Adrenal gland (tissue), 12 donors: ENCODE measurements around the gene THAP4. TPM values are rescaled to one million over a fixed set of nuclear protein-coding genes. Genes with fewer than 3 reads are reported as not detected.

Experiments
- DNase-seq, 7 donors: peaks; one replicate each; pipeline ENCODE4 v3.0.0-alpha.2; 2019 to 2020
- H3K27ac ChIP-seq, 5 donors: fragments of 200-600 bp; sonication (generic) in 4 of 5; 1 replicate in 3 of 5; 2 replicates in 2 of 5; pipeline versions ENCODE4 v1.5.1 to v1.8.0; 2016 to 2020; ENCODE audit warnings: mild to moderate bottlenecking in 1 of 5
- H3K27me3 ChIP-seq: fragments of 200-600 bp; 2 replicates; pipeline ENCODE4 v1.8.0; 2021
- H3K36me3 ChIP-seq, 2 donors: fragments of 200-600 bp; replicated peaks in 1 of 2; 1 replicate in 1 of 2; 2 replicates in 1 of 2; pipeline versions ENCODE4 v1.5.1 to v1.8.0; 2018 to 2022
- H3K4me1 ChIP-seq, 2 donors: fragments of 200-600 bp; replicated peaks in 1 of 2; 1 replicate in 1 of 2; 2 replicates in 1 of 2; pipeline versions ENCODE4 v1.5.1 to v1.8.0; 2018 to 2021
- H3K4me3 ChIP-seq, 4 donors: fragments of 200-600 bp; sonication (generic) in 3 of 4; one replicate each; pipeline ENCODE4 v1.5.1; 2016 to 2018
- H3K9me3 ChIP-seq, 3 donors: fragments of 200-600 bp; sonication (generic) in 1 of 3; replicated peaks in 1 of 3; 1 replicate in 2 of 3; 2 replicates in 1 of 3; pipeline versions ENCODE4 v1.5.1 to v1.8.0; 2016 to 2021
- CTCF ChIP-seq, 6 experiments: fragments of 450-650 bp in 4 of 6; fragments of 200-600 bp in 2 of 6; sonication (generic) in 1 of 6; IDR thresholded peaks; 1 replicate in 5 of 6; 2 replicates in 1 of 6; pipeline versions ENCODE4 v1.5.1 to v1.8.0; 2016 to 2021; ENCODE audit warnings: antibody characterized with exemption in 6 of 6, mild to moderate bottlenecking in 2 of 6, moderate library complexity in 1 of 6
- POLR2A ChIP-seq, 2 donors: fragments of 450-650 bp; IDR thresholded peaks; one replicate each; pipeline ENCODE4 v1.6.1; 2017; ENCODE audit warnings: antibody characterized with exemption in 2 of 2, mild to moderate bottlenecking in 2 of 2, moderate library complexity in 1 of 2
- WGBS, 4 donors: extraction: QIAGEN DNeasy Blood & Tissue Kit in 2 of 4; methylation state at CpG; one replicate each; pipeline versions ENCODE4 v1.1.5 to v1.1.7; 2013 to 2017; 5-methylcytosine and 5-hydroxymethylcytosine counted together
- intact Hi-C, 2 donors: fragments of 100-400 bp; cut with DNase I; formaldehyde crosslinking; loops; one replicate each; pipeline versions ENCODE4 v1.14.1 to v1.15.0; 2022 to 2023
- polyA plus RNA-seq, 3 donors: library from polyadenylated mRNA; stranded (reverse); fragments of 200-250 nt in 2 of 3; fragments of 350-450 nt in 1 of 3; fragmentation: Illumina TruSeq in 1 of 3; extraction: RNeasy Lipid Tissue Mini Kit (QIAGEN cat#74804) in 1 of 3; gene quantifications; one replicate each; pipeline ENCODE4 v1.2.3, GENCODE V29; 2013 to 2014
- total RNA-seq, 9 donors: library from RNA; depleted of rRNA in 4 of 9; stranded (reverse); fragments of >200 nt in 4 of 9; fragments of 120-200 nt in 1 of 9; fragmentation: NEBNext Ultra II Directional in 1 of 9; extraction: Animal tissue kit (Norgen Biotek cat#: 25700) in 1 of 9; gene quantifications; one replicate each; pipeline versions ENCODE4 v1.1.0 to v1.2.4, GENCODE V29; 2013 to 2023
- donor health status: healthy with polysubstance abuse.
- donor health status: Bipolar disorder and iron deficiency.
- donor health status: DM: yes; HTN: yes; CAD: no.
- donor health status: DM: no; HTN: no; CAD: no.
- donor health status: DM: no; HTN: no; CAD: no.
- donor health status: DM: yes; HTN: yes; CAD: no.

The THAP4 gene
- total and polyA plus RNA-seq, 12 donors = 23.9 to 62.9 (median 41.1) TPM

GRCh38 chr2:241545106-241545505, 91.9 kb downstream of the THAP4 start:
- intact Hi-C loops = no loop called here
- WGBS, 4 donors = 47 to 54% (median 50%) methylated on average over 10 of the region's 10 CpGs

GRCh38 chr2:241542278-241542605, 94.7 kb downstream of the THAP4 start:
- 36 to 64% (median 44%) methylated on average over 1 to 15 of the region's 15 CpGs for WGBS, 4 donors
- DNase-seq = peak in 5 of 7 donors; percentile 56 to 74 (median 56)
- peaks cover 12 to 16% of the 10 kb centered on the region in 2 donors for H3K4me1 ChIP-seq
- H3K36me3 ChIP-seq = no peaks in the 10 kb centered on the region
- TF ChIP-seq CTCF (IDR thresholded peaks at IDR 0.05) (no peak), POLR2A (IDR thresholded peaks at IDR 0.05) (no peak)
- no peaks in the 10 kb centered on the region for H3K27me3 ChIP-seq
- no peaks in the 10 kb centered on the region for H3K9me3 ChIP-seq
- H3K4me3 ChIP-seq = peak overlapping the region in 1 of 4 donors; percentile 58
- intact Hi-C loops = no loop called here
- H3K27ac ChIP-seq = no peak overlapping the region

More at GRCh38 chr2:241545106-241545505, 91.9 kb downstream of the THAP4 start:
- H3K27me3 ChIP-seq = no peaks in the 10 kb centered on the region
- no peak overlapping the region for H3K4me3 ChIP-seq
- no peaks in the 10 kb centered on the region for H3K9me3 ChIP-seq
- no peak for DNase-seq
- peaks cover 12 to 16% of the 10 kb centered on the region in 2 donors for H3K4me1 ChIP-seq
- TF ChIP-seq POLR2A (IDR thresholded peaks at IDR 0.05) = no peak
- no peak for TF ChIP-seq CTCF (IDR thresholded peaks at IDR 0.05)
- no peak overlapping the region for H3K27ac ChIP-seq
- no peaks in the 10 kb centered on the region for H3K36me3 ChIP-seq

GRCh38 chr2:241541564-241542277, 95.2 kb downstream of the THAP4 start:
- intact Hi-C loops = no loop called here
- DNase-seq = peak in 1 of 7 donors; percentile 2
- Histone ChIP-seq H3K27me3 (no peaks in the 10 kb centered on the region), H3K36me3 (no peaks in the 10 kb centered on the region), H3K9me3 (no peaks in the 10 kb centered on the region), H3K27ac (no peak overlapping the region), H3K4me1 (peaks cover 12 to 16% of the 10 kb centered on the region in 2 donors), H3K4me3 (peak overlapping the region in 1 of 4 donors; percentile 58)
- 11 to 13% methylated on average over 57 to 62 of the region's 62 CpGs; no CpG with 5 or more reads in 2 of the 4 donors for WGBS, 4 donors
- TF ChIP-seq CTCF (IDR thresholded peaks at IDR 0.05) (no peak), POLR2A (IDR thresholded peaks at IDR 0.05) (no peak)

GRCh38 chr2:241540771-241541561, 96.0 kb downstream of the THAP4 start:
- H3K36me3 ChIP-seq = no peaks in the 10 kb centered on the region
- H3K9me3 ChIP-seq = no peaks in the 10 kb centered on the region
- intact Hi-C loops = no loop called here
- H3K27me3 ChIP-seq = no peaks in the 10 kb centered on the region
- DNase-seq = peak in 6 of 7 donors; percentile 49 to 82 (median 62)
- peak overlapping the region in 1 of 5 donors; percentile 32 for H3K27ac ChIP-seq
- WGBS, 4 donors = 9 to 32% (median 13%) methylated on average over 13 to 67 of the region's 68 CpGs
- peak overlapping the region in 2 of 4 donors; percentile 3 to 58 for H3K4me3 ChIP-seq
- TF ChIP-seq POLR2A (IDR thresholded peaks at IDR 0.05) (no peak), CTCF (IDR thresholded peaks at IDR 0.05) (no peak)
- H3K4me1 ChIP-seq = peaks cover 12 to 16% of the 10 kb centered on the region in 2 donors
